M059J (cell line): ENCODE measurements around the gene DENND4A. TPM values are rescaled to one million over a fixed set of nuclear protein-coding genes. Genes with fewer than 3 reads are reported as not detected.

Experiments used
- DNase-seq: peaks from one replicate; pipeline ENCODE4 v3.0.0-alpha.2; 2012; ENCODE audit warnings: low read depth
- total RNA-seq: library from RNA; depleted of rRNA; stranded (reverse); fragments of >200 nt; shearing (Covaris generic); gene quantifications from 2 replicates; pipeline ENCODE4 v1.2.3, GENCODE V29; 2014

The DENND4A gene
- total RNA-seq, 1 experiment from 2014 or later, result 9.6 TPM

GRCh38 chr15:65676123-65676522, 116.0 kb downstream of the DENND4A start:
- no peak for DNase-seq

DNA sequence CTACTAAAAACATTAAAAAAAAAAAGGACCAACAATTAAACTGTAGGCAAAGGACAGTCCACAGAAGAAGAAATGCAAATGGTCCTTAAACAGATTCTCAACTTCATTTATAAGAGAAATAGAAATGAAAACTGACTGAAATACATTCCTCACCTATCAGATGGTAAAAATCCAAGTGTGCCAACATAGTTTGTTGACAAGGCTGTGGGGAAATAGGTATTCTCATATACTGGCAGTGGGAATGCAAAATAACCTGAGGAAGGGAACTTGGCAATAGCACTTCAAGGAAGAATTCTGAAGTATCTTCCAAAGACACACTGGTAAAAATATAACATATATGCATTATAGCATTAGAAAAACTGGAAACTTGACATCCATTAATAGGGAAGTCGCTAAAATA, 116.5 kb downstream of the DENND4A start:
- no peak for DNase-seq

DNA sequence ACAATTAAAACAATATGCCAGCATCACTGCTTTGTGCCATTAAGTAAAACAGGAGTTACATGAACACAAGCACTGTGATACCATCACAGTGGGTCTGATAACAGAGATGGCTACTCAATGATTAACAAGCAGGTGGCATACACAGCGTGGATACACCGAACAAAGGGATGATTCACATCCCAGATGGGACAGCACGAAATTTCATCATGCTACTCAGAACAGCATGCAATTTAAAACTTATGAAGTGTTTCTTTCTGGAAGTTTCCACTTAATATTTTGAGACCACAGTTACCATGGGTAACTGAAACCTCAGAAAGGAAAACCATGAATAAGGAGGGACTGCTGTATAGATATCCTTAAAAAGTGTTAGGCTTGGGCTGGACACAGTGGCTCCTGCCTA, 125.8 kb downstream of the DENND4A start:
- DNase-seq, result peak; percentile 35

- DNase-seq, result no peak
Measured at GRCh38 chr15:65663521-65663920, 128.6 kb downstream of the DENND4A start.

DNA sequence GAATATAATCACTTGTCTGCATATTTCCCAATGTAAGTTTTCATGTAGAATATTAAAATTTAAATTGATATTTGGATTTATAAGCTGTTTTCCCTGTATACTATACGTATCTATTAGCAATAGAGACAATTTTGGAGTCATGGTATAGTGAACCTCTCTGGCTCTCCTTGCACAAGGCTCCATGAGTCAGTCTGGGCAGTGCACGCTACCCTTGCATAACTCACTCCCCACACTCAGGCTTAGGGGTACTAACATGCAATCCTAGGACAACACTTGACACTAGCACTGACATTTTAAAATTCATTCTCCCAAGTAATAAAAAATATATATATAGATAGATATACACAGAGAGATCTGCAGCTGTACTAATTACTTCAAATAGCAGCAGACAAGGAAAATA, 131.2 kb downstream of the DENND4A start:
- no peak for DNase-seq

DNA sequence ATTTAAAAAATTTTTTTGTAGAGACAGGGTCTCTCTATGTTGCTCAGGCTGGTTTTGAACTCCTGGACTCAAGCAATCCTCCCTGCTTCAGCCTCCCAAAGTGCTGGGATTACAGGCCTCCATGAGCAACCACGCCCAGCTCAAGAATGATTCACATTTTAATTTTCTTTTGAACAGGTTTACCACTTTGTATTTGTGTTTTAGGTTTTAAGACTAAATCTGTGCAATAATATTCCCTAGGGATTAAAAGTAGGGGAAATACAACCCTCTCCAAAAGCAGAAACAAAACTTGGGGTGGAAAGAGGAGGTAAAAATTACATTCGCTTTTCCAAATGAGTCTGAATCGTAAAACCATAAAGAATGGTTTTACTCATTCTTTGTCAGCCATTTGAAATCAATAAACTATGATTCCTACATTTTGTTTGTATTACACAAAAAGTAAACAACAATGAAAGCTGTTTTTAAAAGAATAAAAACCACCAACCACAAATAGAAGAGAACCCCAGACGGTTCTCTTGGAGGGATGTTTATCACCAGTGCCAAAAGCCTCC, 132.5 kb downstream of the DENND4A start:
- no peak for DNase-seq

- no peak for DNase-seq
Measured at GRCh38 chr15:65655457-65655856, 136.6 kb downstream of the DENND4A start.

- peak; percentile 82 for DNase-seq
Measured at GRCh38 chr15:65655026-65655425, 137.1 kb downstream of the DENND4A start.

- peak; percentile 15 for DNase-seq
Measured at GRCh38 chr15:65653801-65654521, 138.1 kb downstream of the DENND4A start.

GRCh38 chr15:65653341-65653740, 138.8 kb downstream of the DENND4A start:
- DNase-seq, result peak; percentile 51

- DNase-seq, result no peak
Measured at GRCh38 chr15:65651831-65652749, 140.0 kb downstream of the DENND4A start.

- DNase-seq, result no peak
Measured at GRCh38 chr15:65651042-65651322, 141.1 kb downstream of the DENND4A start.

DNA sequence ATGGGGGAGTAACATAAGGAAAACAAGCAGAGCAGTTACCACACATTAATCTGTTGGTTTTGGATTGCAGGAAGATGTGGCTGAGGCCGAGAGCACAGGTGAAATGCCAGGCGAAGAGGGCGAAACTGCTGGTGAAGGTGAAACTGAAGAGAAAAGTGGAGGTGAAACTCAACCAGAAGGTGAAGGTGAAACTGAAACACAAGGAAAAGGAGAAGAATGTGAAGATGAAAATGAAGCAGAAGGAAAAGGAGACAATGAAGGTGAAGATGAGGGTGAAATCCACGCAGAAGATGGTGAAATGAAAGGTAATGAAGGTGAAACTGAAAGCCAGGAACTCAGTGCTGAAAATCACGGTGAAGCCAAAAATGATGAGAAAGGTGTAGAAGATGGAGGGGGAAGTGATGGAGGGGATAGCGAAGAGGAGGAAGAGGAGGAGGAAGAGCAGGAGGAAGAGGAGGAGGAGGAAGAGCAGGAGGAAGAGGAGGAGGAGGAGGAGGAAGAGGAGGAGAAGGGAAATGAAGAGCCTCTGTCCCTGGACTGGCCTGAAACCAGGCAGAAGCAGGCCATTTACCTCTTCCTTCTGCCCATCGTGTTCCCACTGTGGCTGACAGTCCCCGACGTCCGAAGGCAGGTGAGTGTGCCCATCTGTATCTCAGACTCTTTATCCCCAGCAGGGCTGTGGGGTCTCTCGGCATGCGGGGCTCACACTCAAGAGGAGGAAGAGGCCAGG, 141.6 kb downstream of the DENND4A start:
- DNase-seq, result no peak

- peak; percentile 34 for DNase-seq
Measured at GRCh38 chr15:65646486-65646885, 145.6 kb downstream of the DENND4A start.

- DNase-seq, result no peak
Measured at GRCh38 chr15:65645392-65645791, 146.7 kb downstream of the DENND4A start.

- DNase-seq, result no peak
Measured at GRCh38 chr15:65644282-65644681, 147.8 kb downstream of the DENND4A start.

DNA sequence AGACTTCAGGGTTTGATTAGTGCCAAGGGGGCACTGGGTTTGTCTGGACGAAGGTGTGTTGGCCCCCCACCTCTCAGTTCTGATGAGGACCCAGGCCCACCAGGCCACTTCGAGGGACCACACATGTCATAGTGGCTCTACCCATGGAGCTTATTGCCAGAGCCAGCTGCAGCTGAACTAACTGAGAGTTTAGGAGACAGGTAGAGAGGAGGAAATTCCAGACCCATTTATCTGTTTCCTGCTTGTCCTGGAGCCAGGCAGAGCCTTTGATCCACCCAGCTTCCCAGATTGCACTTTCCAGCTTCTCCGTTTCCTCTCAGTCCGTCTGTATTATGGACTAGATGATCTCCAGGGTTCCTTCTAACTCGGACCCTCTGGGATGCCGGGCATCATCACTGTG, 149.5 kb downstream of the DENND4A start:
- DNase-seq, result no peak

DNA sequence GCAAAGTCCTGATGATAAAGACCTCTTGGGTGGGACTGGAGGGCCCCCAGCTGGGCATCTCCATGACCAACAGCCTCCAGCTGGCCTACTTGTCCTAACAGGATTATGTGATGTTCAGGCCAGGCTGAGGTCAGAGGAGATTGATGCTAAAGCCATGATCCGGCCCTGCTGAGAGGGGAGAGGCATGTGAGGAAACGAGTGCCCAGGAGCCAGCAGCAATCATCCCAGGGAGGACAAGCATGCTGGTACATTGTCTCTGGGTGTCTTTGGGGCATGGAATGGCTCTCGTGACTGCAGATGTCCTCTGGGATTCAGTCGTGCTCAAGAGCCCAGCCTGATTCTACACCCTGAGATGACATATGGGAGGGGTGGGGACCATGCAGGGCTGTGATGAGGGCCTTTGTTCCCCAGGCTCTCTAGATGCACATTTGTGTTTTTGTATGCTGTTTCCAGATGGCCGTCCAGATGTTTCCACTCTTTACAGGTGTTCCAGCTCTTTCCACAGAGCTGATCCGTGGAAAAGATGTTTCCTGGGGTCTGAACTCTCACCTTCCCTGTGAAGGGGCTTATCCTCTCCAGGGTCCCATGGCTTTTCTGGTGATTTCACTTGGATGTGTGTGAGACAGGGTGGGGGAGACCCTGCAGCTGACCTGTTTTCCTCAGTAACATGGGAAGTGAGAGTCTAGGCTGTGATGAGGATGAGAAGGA, 150.2 kb downstream of the DENND4A start:
- no peak for DNase-seq

DNA sequence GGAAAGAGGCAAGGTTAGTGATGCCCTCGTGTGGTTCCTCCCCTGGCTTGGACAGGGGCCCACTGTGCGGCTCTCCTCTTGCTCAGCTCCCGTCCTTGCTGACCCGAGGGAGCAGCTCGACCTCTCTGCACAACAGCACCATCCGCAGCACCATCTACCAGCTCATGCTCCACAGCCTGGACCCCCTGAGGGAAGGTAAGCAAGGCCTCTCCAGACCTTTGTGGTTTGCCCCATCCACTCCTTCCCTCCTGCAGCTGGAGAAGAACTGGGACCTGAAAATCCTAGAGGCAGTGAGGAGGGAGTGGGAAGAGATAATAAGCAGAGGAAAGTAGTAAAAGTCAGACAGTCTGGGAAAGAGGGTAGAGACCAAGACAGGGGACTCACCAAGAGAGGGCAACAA, 152.6 kb downstream of the DENND4A start:
- no peak for DNase-seq

- DNase-seq, result peak; percentile 78
Measured at GRCh38 chr15:65638681-65639089, 153.4 kb downstream of the DENND4A start.

DNA sequence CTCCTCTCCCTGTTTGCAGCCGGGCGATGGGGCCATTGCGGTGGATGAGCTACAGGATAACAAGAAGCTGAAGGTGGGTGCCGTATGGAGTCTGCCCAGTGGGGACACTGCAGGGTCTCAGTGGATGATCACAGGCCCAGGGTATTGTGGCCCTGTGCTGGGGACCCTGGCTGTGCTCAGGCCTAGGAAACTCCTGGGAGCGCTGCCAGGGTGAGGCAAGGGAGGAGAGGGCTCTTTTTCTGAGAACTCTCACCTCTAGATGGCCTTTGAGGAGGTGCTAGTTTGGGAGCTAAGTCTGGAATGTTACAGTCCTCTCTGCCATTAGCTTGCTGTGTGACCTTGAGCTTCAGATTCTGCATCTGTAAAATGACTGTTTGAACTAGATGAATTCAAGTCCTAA, 154.0 kb downstream of the DENND4A start:
- DNase-seq, result no peak

DNA sequence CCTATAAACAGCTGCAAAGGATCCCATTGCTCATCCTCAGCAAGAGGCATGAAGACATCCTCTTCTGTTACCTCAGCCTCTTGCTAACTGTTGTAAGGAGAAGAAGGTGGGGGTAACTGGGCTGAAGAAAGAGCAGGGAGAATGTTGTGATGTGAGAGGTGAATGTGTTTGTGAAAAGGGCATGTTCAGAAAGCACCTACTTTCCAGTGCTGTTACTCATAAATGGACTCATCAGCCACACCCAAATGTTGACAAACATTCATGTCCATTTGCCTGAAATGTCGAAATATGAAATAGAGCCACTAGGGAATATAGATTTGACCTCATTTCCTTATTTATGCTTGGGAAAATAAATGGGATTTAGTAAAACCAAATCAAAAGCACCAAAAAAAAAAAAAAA, 157.7 kb downstream of the DENND4A start:
- DNase-seq, result no peak
